NT2/D1 (cell line): ENCODE measurements around the gene CATSPERZ.

ENCODE experiments used
- DNase-seq: peaks from one replicate; pipeline ENCODE4 v3.0.0-alpha.2; 2011; ENCODE audit warnings: low read depth, low spot score
- H3K27me3 ChIP-seq: 2 replicates; pipeline ENCODE4 v1.6.0; 2011; ENCODE audit warnings: mild to moderate bottlenecking; ENCODE audit not compliant: insufficient read length, insufficient read depth
- H3K36me3 ChIP-seq: 2 replicates; pipeline ENCODE4 v1.6.1; 2011; ENCODE audit warnings: mild to moderate bottlenecking, low read length, mixed read lengths; ENCODE audit not compliant: insufficient read depth, insufficient read length
- H3K4me1 ChIP-seq: 2 replicates; pipeline ENCODE4 v1.5.1; 2011; ENCODE audit not compliant: insufficient read depth, insufficient read length
- H3K4me3 ChIP-seq: 2 replicates; pipeline ENCODE4 v1.5.1; 2011; ENCODE audit warnings: low read depth; ENCODE audit not compliant: insufficient read length
- H3K9ac ChIP-seq: 2 replicates; pipeline ENCODE4 v1.6.0; 2011; ENCODE audit warnings: low read depth; ENCODE audit not compliant: insufficient read length
- H3K9me3 ChIP-seq: 2 replicates; pipeline ENCODE4 v1.5.1; 2011; ENCODE audit warnings: mild to moderate bottlenecking, low read length; ENCODE audit not compliant: insufficient read depth
- SUZ12 ChIP-seq: IDR thresholded peaks from 2 replicates; pipeline ENCODE4 v1.6.1; 2011; ENCODE audit not compliant: insufficient read length, insufficient read depth; ENCODE audit errors: extremely low read depth
- YY1 ChIP-seq: IDR thresholded peaks from 2 replicates; pipeline ENCODE4 v1.6.1; 2011; ENCODE audit not compliant: insufficient read length, insufficient read depth
- ZNF274 ChIP-seq: IDR thresholded peaks from 2 replicates; pipeline ENCODE4 v1.6.1; 2011; ENCODE audit warnings: mild to moderate bottlenecking, low read depth, low read length

The CATSPERZ gene

DNA sequence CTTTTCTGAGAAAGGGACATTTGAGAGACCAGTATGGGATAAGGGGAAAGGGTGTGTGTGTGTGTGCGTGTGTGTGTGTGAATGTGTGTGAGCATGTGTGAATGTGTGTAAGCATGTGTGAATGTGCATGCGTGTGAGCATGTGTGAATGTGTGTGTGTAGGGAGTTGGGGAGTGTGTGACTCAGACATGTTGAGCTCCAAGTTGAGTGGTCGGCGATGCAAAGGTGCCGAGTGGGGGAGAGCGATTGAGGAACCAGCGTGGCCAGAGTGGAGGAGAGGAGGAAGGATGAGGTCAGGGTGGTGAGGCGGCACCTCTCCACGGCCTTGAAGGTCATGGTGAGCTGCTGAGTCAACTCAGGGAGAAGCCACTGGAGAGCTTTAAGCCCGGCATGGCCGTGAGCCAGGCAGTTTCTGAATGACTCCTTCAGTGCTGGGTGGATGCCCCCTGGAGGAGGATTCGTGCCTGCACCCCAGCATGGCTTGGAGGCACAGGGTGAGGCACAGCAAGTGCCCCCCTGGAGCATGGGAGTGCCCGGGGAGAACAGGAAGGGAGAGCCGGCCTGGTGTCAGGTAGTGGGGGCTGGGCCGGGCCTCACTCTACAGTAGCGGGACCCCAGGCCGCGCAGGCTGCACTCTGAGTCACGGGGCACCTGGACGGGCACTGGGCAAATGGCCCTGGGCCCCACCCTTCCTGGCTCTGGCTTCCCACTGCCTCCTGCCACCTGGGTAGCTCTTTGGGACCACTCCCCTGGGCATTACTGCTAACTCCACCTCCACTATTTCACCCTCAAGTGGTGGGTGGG lies 31.6 kb downstream of the CATSPERZ start:
- Histone ChIP-seq H3K4me3 (no peak overlapping the region), H3K9ac (peak overlapping the region; percentile 0), H3K4me1 (peaks cover 8% of the 10 kb centered on the region), H3K36me3 (no peaks in the 10 kb centered on the region), H3K9me3 (no peaks in the 10 kb centered on the region), H3K27me3 (no peaks in the 10 kb centered on the region)
- TF ChIP-seq SUZ12 (no peak), ZNF274 (no peak), YY1 (no peak)
- no peak for DNase-seq

DNA sequence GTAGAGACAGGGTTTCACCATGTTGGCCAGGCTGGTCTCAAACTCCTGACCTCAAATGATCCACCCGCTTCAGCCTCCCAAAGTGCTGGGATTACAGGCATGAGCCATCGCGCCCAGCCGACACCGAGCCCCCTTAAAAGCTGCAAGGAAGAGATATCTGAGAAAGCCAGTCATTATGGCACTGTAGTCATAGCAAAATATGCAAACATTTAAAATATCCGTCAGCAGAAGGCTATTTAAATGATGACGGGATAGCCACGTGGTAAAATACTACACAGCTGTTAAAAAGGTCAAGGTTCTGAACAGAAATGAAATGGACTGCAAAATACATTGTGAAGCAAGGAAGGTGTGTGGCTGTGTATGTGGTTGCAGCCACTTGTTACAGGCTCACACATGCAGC lies 33.4 kb downstream of the CATSPERZ start:
- no peak overlapping the region for H3K9ac ChIP-seq
- peaks cover 8% of the 10 kb centered on the region for H3K4me1 ChIP-seq
- no peaks in the 10 kb centered on the region for H3K36me3 ChIP-seq
- no peak for TF ChIP-seq YY1
- TF ChIP-seq SUZ12, result no peak
- TF ChIP-seq ZNF274, result no peak
- H3K27me3 ChIP-seq, result no peaks in the 10 kb centered on the region
- no peak for DNase-seq
- no peak overlapping the region for H3K4me3 ChIP-seq
- no peaks in the 10 kb centered on the region for H3K9me3 ChIP-seq

GRCh38 chr11:64334764-64335735 lies 34.9 kb downstream of the CATSPERZ start:
- H3K4me1 ChIP-seq, result peaks cover 12% of the 10 kb centered on the region
- DNase-seq, result peak; percentile 77
- no peak overlapping the region for H3K4me3 ChIP-seq
- no peak overlapping the region for H3K9ac ChIP-seq
- TF ChIP-seq YY1, result no peak
- no peak for TF ChIP-seq ZNF274
- TF ChIP-seq SUZ12, result no peak
- no peaks in the 10 kb centered on the region for H3K36me3 ChIP-seq
- no peaks in the 10 kb centered on the region for H3K27me3 ChIP-seq
- no peaks in the 10 kb centered on the region for H3K9me3 ChIP-seq

GRCh38 chr11:64337538-64338249 lies 37.5 kb downstream of the CATSPERZ start:
- H3K27me3 ChIP-seq, result peaks cover 7% of the 10 kb centered on the region
- TF ChIP-seq ZNF274 (no peak), SUZ12 (no peak), YY1 (no peak)
- no peaks in the 10 kb centered on the region for H3K36me3 ChIP-seq
- DNase-seq, result no peak
- H3K4me1 ChIP-seq, result peaks cover 15% of the 10 kb centered on the region
- H3K4me3 ChIP-seq, result no peak overlapping the region
- H3K9ac ChIP-seq, result no peak overlapping the region
- no peaks in the 10 kb centered on the region for H3K9me3 ChIP-seq

GRCh38 chr11:64338716-64339115 lies 38.6 kb downstream of the CATSPERZ start:
- Histone ChIP-seq H3K9me3 (no peaks in the 10 kb centered on the region), H3K9ac (peak overlapping the region; percentile 23), H3K4me3 (no peak overlapping the region), H3K27me3 (peaks cover 7% of the 10 kb centered on the region), H3K4me1 (peaks cover 23% of the 10 kb centered on the region), H3K36me3 (no peaks in the 10 kb centered on the region)
- TF ChIP-seq SUZ12 (no peak), ZNF274 (no peak), YY1 (no peak)
- DNase-seq, result no peak

DNA sequence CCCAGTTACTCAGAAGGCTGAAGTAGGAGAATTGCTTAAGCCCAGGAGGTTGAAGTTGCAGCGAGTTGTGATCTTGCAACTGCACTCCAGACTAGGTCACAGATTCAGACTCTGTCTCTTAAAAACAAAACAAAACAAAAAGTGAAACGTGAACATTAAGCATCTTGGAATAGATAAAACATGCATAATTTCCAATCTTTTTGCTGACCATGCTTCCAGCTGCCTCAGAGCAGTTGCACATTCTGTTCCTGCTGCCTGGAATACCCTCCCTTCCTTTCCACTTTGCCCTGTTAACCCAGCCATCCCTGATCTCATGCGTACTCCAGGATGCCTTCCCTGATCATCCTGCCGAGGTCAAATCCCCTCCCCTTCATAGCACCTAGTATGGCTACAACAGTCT lies 39.1 kb downstream of the CATSPERZ start:
- peaks cover 23% of the 10 kb centered on the region for H3K4me1 ChIP-seq
- no peak for DNase-seq
- no peak overlapping the region for H3K4me3 ChIP-seq
- H3K9ac ChIP-seq, result no peak overlapping the region
- H3K9me3 ChIP-seq, result no peaks in the 10 kb centered on the region
- peaks cover 7% of the 10 kb centered on the region for H3K27me3 ChIP-seq
- H3K36me3 ChIP-seq, result no peaks in the 10 kb centered on the region
- no peak for TF ChIP-seq SUZ12
- TF ChIP-seq YY1, result no peak
- TF ChIP-seq ZNF274, result no peak
